ENCODE results near the gene ZNF75A.
A peak's percentile ranks its signal among the peaks of the same experiment; 100 is the strongest.

ZNF75A gene

GRCh38 chr16:3295209-3295608 is 10.1 kb upstream of the ZNF75A start:
- no peak for DNase-seq (ENCODE audit: low read depth)
- TF ChIP-seq CTCF (conservative IDR thresholded peaks at IDR 0.05; ENCODE audit: low read depth, low read length): no peak
- H3K4me3 ChIP-seq (ENCODE audit: low read length): no peak overlapping the region

DNA sequence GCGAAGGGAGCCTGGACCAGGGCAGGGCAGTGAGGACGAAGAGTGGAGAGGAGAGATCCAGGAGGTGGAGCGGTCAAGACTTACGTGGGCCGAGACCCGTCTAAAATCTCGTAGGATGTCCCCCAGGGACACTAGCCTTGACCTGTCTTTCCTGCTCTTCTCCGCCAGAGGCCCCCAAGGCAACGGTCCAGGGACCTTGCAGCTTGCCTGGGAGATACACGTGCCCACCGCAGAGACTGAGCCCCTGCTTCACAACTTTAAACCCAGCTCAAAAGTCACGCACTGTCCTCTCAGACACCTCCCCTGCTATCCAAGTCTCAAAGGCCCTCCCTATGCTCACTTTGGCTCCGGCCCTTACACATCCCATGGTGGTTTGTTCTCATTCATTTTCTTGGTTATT is 9.5 kb upstream of the ZNF75A start:
- no peak for DNase-seq (ENCODE audit: low read depth)
- TF ChIP-seq CTCF (conservative IDR thresholded peaks at IDR 0.05; ENCODE audit: low read depth, low read length): no peak
- no peak overlapping the region for H3K4me3 ChIP-seq (ENCODE audit: low read length)

- peak; percentile 89 for DNase-seq (ENCODE audit: low read depth)
- no peak for TF ChIP-seq CTCF (conservative IDR thresholded peaks at IDR 0.05; ENCODE audit: low read depth, low read length)
Observed at GRCh38 chr16:3304370-3304769, 927 bp upstream of the ZNF75A start.

DNA sequence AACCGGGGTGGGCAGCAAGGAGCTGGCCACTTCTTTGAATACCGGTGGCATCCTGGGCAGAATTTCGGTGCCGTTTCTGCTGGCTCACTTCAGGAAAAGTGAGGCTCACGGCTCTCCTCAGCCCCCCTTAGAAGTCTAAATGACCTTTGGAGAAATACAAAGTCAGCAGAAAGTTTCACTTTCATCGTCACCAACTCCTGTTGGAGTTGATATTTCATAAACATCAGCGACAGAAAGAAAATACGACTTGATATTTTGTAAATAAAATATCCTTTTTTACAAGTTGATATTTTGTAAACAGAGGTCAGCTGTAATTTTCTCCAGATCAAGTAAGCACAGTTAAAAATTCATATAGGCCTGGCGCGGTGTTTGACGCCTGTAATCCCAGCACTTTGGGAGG is 781 bp downstream of the ZNF75A start:
- DNase-seq (ENCODE audit: low read depth): no peak
- no peak for TF ChIP-seq CTCF (conservative IDR thresholded peaks at IDR 0.05; ENCODE audit: low read depth, low read length)
- H3K4me3 ChIP-seq (ENCODE audit: low read length): peak overlapping the region; percentile 59

More at GRCh38 chr16:3304370-3304769, 927 bp upstream of the ZNF75A start:
- H3K4me3 ChIP-seq (ENCODE audit: low read length): peak overlapping the region; percentile 59

DNA sequence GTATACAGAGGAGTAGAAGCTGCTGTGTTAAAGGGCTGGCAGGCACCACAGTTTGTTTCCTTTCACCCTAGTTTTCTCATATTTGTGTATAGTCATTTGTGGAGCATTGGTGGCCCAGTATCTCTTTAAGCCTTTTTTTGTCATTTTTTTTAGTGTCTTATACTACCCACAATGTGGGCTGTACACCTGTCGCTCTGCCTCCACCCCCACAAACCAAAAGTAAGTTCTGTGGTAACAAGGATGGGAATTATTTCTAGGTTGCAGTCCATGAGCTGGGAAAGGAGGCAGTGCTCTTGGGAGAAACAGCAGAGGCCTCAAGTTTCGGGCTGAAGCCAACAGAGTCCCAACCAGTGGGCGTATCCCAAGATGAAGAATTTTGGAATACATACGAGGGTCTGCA is 6.2 kb downstream of the ZNF75A start:
- TF ChIP-seq CTCF (conservative IDR thresholded peaks at IDR 0.05; ENCODE audit: low read depth, low read length): no peak
- H3K4me3 ChIP-seq (ENCODE audit: low read length): no peak overlapping the region
- DNase-seq (ENCODE audit: low read depth): no peak

DNA sequence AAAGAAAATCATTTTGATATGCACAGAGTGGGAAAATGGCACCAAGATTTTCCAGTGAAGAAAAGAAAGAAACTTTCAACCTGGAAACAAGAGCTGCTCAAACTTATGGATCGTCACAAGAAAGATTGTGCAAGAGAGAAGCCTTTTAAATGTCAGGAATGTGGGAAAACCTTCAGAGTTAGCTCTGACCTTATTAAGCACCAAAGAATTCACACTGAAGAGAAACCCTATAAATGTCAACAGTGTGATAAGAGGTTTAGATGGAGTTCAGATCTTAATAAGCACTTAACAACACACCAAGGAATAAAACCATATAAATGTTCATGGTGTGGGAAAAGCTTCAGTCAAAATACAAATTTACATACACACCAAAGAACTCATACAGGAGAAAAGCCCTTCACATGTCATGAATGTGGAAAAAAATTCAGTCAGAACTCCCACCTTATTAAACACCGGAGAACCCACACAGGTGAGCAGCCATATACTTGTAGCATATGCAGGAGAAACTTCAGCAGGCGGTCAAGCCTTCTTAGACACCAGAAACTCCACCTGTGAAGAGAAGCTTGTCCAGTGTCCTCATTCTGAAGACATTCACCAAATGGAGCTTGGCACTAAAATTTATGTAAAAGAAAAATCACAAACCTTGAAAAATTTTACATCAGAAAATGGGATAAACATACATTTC is 12.2 kb downstream of the ZNF75A start:
- no peak for DNase-seq (ENCODE audit: low read depth)
- no peak overlapping the region for H3K4me3 ChIP-seq (ENCODE audit: low read length)
- no peak for TF ChIP-seq CTCF (conservative IDR thresholded peaks at IDR 0.05; ENCODE audit: low read depth, low read length)

- no peak for DNase-seq (ENCODE audit: low read depth)
- no peak for TF ChIP-seq CTCF (conservative IDR thresholded peaks at IDR 0.05; ENCODE audit: low read depth, low read length)
- H3K4me3 ChIP-seq (ENCODE audit: low read length): no peak overlapping the region
Observed at GRCh38 chr16:3321816-3322215, 16.5 kb downstream of the ZNF75A start.

All from retinal pigment epithelial cell (primary cell).